HG03565 (cell line): Measurements from ENCODE around the gene TAS2R4.
"Not testable (repeated sequence)": the region's sequence is repeated elsewhere in the genome, so short reads cannot be mapped to it uniquely, and the experiment has no call there.

Experiments
- ATAC-seq: cut with Tn5 transposase; IDR thresholded peaks from one replicate; pipeline ENCODE4 v1.9.1; 2021; ENCODE audit warnings: mild to moderate bottlenecking, moderate library complexity; ENCODE audit not compliant: unreplicated experiment

Gene TAS2R4

GRCh38 chr7:141776374-141776773 is at the start of gene TAS2R4:
Gene TAS2R4, plus strand, starts transcription at chr7:141776674. Its CDS starts 1,815 bp downstream, at chr7:141778489.
- no peak for ATAC-seq

GRCh38 chr7:141729020-141729419 is 47.5 kb upstream of the TAS2R4 start:
- no peak for ATAC-seq

- no peak for ATAC-seq
Measured at GRCh38 chr7:141731476-141732149, 44.9 kb upstream of the TAS2R4 start.

GRCh38 chr7:141737118-141737835 is 39.2 kb upstream of the TAS2R4 start:
- no peak for ATAC-seq

- peak; percentile 87 for ATAC-seq
Measured at GRCh38 chr7:141737836-141738591, 38.5 kb upstream of the TAS2R4 start, which contains the start of gene SSBP1. Gene SSBP1, plus strand, starts transcription at chr7:141738358. Its CDS starts 809 bp downstream, at chr7:141739167.

GRCh38 chr7:141738592-141739013 is 37.9 kb upstream of the TAS2R4 start:
- no peak for ATAC-seq

GRCh38 chr7:141739250-141739649 is 37.2 kb upstream of the TAS2R4 start:
- ATAC-seq = no peak

GRCh38 chr7:141742229-141742628 is 34.2 kb upstream of the TAS2R4 start:
- ATAC-seq = no peak

- no peak for ATAC-seq
Measured at GRCh38 chr7:141744131-141744530, 32.3 kb upstream of the TAS2R4 start.

GRCh38 chr7:141748396-141748795 is 28.1 kb upstream of the TAS2R4 start:
- no peak for ATAC-seq

- ATAC-seq = not testable (repeated sequence)
Measured at GRCh38 chr7:141751904-141752303, 24.6 kb upstream of the TAS2R4 start.

GRCh38 chr7:141752634-141753033 is 23.8 kb upstream of the TAS2R4 start:
- ATAC-seq = no peak

GRCh38 chr7:141754939-141755338 is 21.5 kb upstream of the TAS2R4 start:
- no peak for ATAC-seq

GRCh38 chr7:141763797-141764196 is 12.7 kb upstream of the TAS2R4 start, which contains the start of gene TAS2R3:
Gene TAS2R3, plus strand, starts transcription at chr7:141764097. Its CDS starts 62 bp downstream, at chr7:141764159.
- ATAC-seq = no peak

- ATAC-seq = not testable (repeated sequence)
Measured at GRCh38 chr7:141770083-141770583, 6.3 kb upstream of the TAS2R4 start.

- peak; percentile 87 for ATAC-seq
Measured at GRCh38 chr7:141785706-141786552, 9.5 kb downstream of the TAS2R4 start.

- ATAC-seq = no peak
Measured at GRCh38 chr7:141788296-141788695, 11.8 kb downstream of the TAS2R4 start.

- no peak for ATAC-seq
Measured at GRCh38 chr7:141789917-141790316, 13.4 kb downstream of the TAS2R4 start, which contains the start of gene TAS2R5. Gene TAS2R5, plus strand, starts transcription at chr7:141790217. Its CDS starts 145 bp downstream, at chr7:141790362.

- ATAC-seq = no peak
Measured at GRCh38 chr7:141792526-141792925, 16.1 kb downstream of the TAS2R4 start.

GRCh38 chr7:141820067-141820466 is 43.6 kb downstream of the TAS2R4 start:
- ATAC-seq = no peak
